Choroid plexus epithelial cell (primary cell): ENCODE data around the gene DNAH14.

Experiments used
- DNase-seq: peaks from one replicate; pipeline ENCODE4 v3.0.0-alpha.2; 2010; ENCODE audit warnings: low read depth
- H3K4me3 ChIP-seq: 2 replicates; pipeline ENCODE4 v1.5.1; 2011; ENCODE audit warnings: low read depth, mild to moderate bottlenecking, control low read depth, low read length, moderate library complexity
- TF ChIP-seq, protein P1 (sequence below): conservative IDR thresholded peaks from 2 replicates; pipeline ENCODE4 v1.5.1; 2011; ENCODE audit warnings: low read depth, mild to moderate bottlenecking, control low read depth, inconsistent platforms, low read length, moderate library complexity

Gene DNAH14

GRCh38 chr1:225424562-225425200 lies 495.2 kb downstream of the DNAH14 start:
- no peak overlapping the region for H3K4me3 ChIP-seq
- DNase-seq = peak; percentile 14

DNA sequence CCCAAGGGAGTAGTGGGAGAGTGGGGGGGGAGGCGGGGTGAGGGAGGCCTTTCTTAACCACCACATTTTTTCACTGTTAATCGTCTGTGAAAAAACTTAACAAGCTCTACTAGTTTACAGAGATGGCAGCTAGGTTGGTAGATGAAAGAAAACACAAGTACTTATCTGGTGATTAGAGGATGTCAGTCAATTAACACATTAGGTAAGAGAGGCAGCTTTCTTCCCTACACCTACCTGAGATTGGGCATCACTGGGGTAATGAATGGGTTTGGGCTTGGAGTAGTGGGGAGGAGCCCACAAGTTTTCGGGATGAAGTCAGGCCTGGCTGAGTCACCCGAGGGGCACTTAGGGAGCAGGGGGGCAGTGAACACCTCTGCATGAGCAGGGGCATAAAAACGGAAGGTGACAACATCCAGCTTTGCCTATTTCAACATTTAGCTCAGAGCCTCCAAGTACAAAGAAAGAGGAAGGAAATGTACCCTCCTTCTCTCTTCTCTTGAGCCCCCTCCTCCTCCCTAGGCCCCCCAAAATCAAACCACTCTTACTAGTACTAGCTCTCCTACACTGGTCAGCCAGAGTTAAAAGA lies 495.8 kb downstream of the DNAH14 start:
- TF ChIP-seq, protein P1, sequence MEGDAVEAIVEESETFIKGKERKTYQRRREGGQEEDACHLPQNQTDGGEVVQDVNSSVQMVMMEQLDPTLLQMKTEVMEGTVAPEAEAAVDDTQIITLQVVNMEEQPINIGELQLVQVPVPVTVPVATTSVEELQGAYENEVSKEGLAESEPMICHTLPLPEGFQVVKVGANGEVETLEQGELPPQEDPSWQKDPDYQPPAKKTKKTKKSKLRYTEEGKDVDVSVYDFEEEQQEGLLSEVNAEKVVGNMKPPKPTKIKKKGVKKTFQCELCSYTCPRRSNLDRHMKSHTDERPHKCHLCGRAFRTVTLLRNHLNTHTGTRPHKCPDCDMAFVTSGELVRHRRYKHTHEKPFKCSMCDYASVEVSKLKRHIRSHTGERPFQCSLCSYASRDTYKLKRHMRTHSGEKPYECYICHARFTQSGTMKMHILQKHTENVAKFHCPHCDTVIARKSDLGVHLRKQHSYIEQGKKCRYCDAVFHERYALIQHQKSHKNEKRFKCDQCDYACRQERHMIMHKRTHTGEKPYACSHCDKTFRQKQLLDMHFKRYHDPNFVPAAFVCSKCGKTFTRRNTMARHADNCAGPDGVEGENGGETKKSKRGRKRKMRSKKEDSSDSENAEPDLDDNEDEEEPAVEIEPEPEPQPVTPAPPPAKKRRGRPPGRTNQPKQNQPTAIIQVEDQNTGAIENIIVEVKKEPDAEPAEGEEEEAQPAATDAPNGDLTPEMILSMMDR = no peak
- H3K4me3 ChIP-seq = no peak overlapping the region
- peak; percentile 15 for DNase-seq

More at GRCh38 chr1:225424562-225425200, 495.2 kb downstream of the DNAH14 start:
- TF ChIP-seq, protein P1 = no peak

GRCh38 chr1:225426395-225427234 lies 497.1 kb downstream of the DNAH14 start:
- TF ChIP-seq, protein P1 = no peak
- peak overlapping the region; percentile 85 for H3K4me3 ChIP-seq
- peak; percentile 25 for DNase-seq

GRCh38 chr1:225427235-225428067 lies 498.0 kb downstream of the DNAH14 start, which contains the start of gene LBR:
Gene LBR (minus strand): TSS chr1:225428038. CDS start chr1:225424075, 3,963 bp downstream.
- DNase-seq = peak; percentile 16
- TF ChIP-seq, protein P1 = no peak
- H3K4me3 ChIP-seq = peak within 1 kb of the TSS; percentile 85

DNA sequence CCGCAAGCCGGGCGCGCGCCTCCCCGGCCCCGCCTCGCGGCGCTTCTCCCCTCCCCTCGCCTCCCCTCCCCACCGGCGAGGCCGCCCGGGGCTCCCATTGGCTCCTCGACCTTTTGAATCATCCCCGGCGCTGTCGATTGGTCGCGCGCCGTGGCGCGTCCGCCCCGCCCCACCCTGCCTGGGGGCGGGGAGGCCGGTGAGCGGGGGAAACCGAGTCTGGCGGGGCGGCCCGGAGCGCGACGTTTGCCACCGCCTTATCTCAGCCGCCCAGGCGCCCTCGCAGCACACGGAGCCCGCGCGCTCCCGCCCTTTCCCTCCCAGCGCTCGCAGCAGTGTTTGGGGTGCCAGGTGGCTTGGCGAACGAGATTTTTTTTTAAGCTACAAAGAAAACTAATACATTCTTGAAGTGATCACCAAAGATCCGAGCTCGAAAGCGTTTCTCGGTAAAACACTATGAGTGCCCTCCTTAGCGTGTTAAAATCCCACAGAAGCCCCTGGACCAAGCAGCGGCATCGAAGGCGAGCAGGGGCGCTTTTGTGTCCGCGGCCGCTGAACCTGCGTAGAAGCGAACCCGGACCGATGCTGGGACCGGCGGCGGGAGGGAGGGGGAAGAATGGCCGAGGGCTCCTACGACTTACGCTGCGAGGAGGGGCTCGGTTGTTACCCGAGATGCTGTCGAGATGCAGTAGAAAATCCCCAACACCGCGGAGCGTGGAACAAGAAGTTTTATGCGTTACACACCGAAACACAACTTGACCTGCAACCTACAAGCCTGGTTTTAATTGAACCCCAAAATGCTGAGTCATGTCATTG lies 498.8 kb downstream of the DNAH14 start:
- peak; percentile 89 for DNase-seq
- TF ChIP-seq, protein P1 = no peak
- H3K4me3 ChIP-seq = peak overlapping the region; percentile 85
